ENCODE results near the gene C4BPA. TPM values are rescaled to one million over a fixed set of nuclear protein-coding genes. Genes with fewer than 3 reads are reported as not detected.

C4BPA gene
- polyA plus RNA-seq, 1 donor = 0.04 TPM

DNA sequence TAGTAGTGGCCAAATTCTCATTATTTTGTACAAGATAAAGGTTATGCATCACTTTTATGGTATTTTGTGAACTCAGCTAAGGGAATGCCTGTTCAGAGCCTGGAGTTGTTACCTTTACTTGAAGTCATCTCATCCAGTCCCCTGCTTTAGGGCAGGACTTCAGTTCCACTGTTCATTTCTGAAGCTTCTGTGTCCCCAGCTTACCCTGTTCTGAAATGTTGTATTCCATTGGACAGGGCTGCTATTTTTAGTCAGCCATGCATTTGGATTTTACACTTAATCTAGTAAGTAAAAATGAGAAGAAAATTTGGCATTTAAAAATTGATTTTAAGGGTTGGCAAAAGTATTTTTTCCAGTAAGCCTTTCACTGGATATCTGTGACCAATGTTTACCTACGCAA is 27.0 kb upstream of the C4BPA start:
- Histone ChIP-seq H3K36me3 (ENCODE audit: control insufficient read depth, insufficient read depth, low read length) (peaks cover 32% of the 10 kb centered on the region), H3K9me3 (ENCODE audit: control insufficient read depth, low read depth, low read length) (no peaks in the 10 kb centered on the region), H3K4me1 (ENCODE audit: control insufficient read depth, insufficient read depth, low read length) (no peaks in the 10 kb centered on the region), H3K4me3 (ENCODE audit: low read length) (no peak overlapping the region), H3K27me3 (ENCODE audit: control insufficient read depth, insufficient read depth, low read length) (no peaks in the 10 kb centered on the region), H3K27ac (ENCODE audit: low read length) (no peak overlapping the region)
- WGBS (ENCODE audit: insufficient coverage, low lambda C conversion rate) = 100% methylated on average over 1 of the region's 1 CpG
- DNase-seq = no peak

GRCh38 chr1:207077470-207078377 is 26.3 kb upstream of the C4BPA start:
- H3K9me3 ChIP-seq (ENCODE audit: control insufficient read depth, low read depth, low read length) = no peaks in the 10 kb centered on the region
- WGBS (ENCODE audit: insufficient coverage, low lambda C conversion rate) = 52% methylated on average over 2 of the region's 6 CpGs
- peak; percentile 76 to 83 for DNase-seq
- peaks cover 25% of the 10 kb centered on the region for H3K36me3 ChIP-seq (ENCODE audit: control insufficient read depth, insufficient read depth, low read length)
- no peak overlapping the region for H3K4me3 ChIP-seq (ENCODE audit: low read length)
- H3K27ac ChIP-seq (ENCODE audit: low read length) = no peak overlapping the region
- H3K4me1 ChIP-seq (ENCODE audit: control insufficient read depth, insufficient read depth, low read length) = no peaks in the 10 kb centered on the region
- H3K27me3 ChIP-seq (ENCODE audit: control insufficient read depth, insufficient read depth, low read length) = no peaks in the 10 kb centered on the region

- no peak for DNase-seq
- H3K4me3 ChIP-seq (ENCODE audit: low read length) = no peak overlapping the region
- H3K27ac ChIP-seq (ENCODE audit: low read length) = no peak overlapping the region
- no CpG with 5 or more reads among the region's 11 CpGs for WGBS (ENCODE audit: insufficient coverage, low lambda C conversion rate)
- H3K27me3 ChIP-seq (ENCODE audit: control insufficient read depth, insufficient read depth, low read length) = no peaks in the 10 kb centered on the region
- H3K4me1 ChIP-seq (ENCODE audit: control insufficient read depth, insufficient read depth, low read length) = no peaks in the 10 kb centered on the region
- no peaks in the 10 kb centered on the region for H3K9me3 ChIP-seq (ENCODE audit: control insufficient read depth, low read depth, low read length)
- H3K36me3 ChIP-seq (ENCODE audit: control insufficient read depth, insufficient read depth, low read length) = peaks cover 20% of the 10 kb centered on the region
These were observed 25.4 kb upstream of the C4BPA start for GRCh38 chr1:207078578-207079132.

DNA sequence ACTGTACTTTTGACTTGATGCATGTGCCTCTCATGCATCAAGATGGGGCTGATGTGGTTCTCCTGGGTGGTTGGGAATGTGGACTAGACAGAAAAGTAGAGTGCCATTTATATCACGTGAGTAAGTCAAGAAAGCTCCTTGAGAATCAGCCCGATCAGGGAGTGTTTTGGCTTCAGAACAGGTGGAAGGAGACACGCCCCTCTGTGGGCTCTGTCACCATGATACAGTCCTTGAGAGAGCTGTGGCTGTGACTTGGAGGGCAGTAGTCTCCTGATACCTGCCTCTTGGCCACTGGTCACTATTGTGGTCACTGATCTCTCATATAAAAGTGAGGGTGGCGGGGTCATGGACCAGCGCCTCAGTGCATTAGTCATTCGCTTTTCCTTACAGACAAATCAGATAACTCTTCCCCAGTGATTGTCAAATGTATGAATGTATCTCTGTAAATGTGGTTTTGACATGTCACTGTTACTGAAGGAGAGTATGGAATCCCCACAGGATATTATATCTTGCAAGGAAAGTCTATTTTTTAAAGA is 24.3 kb upstream of the C4BPA start:
- WGBS (ENCODE audit: insufficient coverage, low lambda C conversion rate) = 100% methylated on average over 1 of the region's 6 CpGs
- DNase-seq = no peak
- H3K4me3 ChIP-seq (ENCODE audit: low read length) = no peak overlapping the region
- no peaks in the 10 kb centered on the region for H3K4me1 ChIP-seq (ENCODE audit: control insufficient read depth, insufficient read depth, low read length)
- H3K9me3 ChIP-seq (ENCODE audit: control insufficient read depth, low read depth, low read length) = no peaks in the 10 kb centered on the region
- no peaks in the 10 kb centered on the region for H3K27me3 ChIP-seq (ENCODE audit: control insufficient read depth, insufficient read depth, low read length)
- H3K36me3 ChIP-seq (ENCODE audit: control insufficient read depth, insufficient read depth, low read length) = peaks cover 18% of the 10 kb centered on the region
- H3K27ac ChIP-seq (ENCODE audit: low read length) = no peak overlapping the region

- H3K4me3 ChIP-seq (ENCODE audit: low read length) = no peak overlapping the region
- H3K4me1 ChIP-seq (ENCODE audit: control insufficient read depth, insufficient read depth, low read length) = no peaks in the 10 kb centered on the region
- peaks cover 14% of the 10 kb centered on the region for H3K36me3 ChIP-seq (ENCODE audit: control insufficient read depth, insufficient read depth, low read length)
- DNase-seq = no peak
- no peaks in the 10 kb centered on the region for H3K9me3 ChIP-seq (ENCODE audit: control insufficient read depth, low read depth, low read length)
- no CpG with 5 or more reads among the region's 2 CpGs for WGBS (ENCODE audit: insufficient coverage, low lambda C conversion rate)
- H3K27me3 ChIP-seq (ENCODE audit: control insufficient read depth, insufficient read depth, low read length) = no peaks in the 10 kb centered on the region
- no peak overlapping the region for H3K27ac ChIP-seq (ENCODE audit: low read length)
These were observed 22.9 kb upstream of the C4BPA start for GRCh38 chr1:207081088-207081487.

- Histone ChIP-seq H3K4me3 (ENCODE audit: low read length) (no peak overlapping the region), H3K27me3 (ENCODE audit: control insufficient read depth, insufficient read depth, low read length) (no peaks in the 10 kb centered on the region), H3K4me1 (ENCODE audit: control insufficient read depth, insufficient read depth, low read length) (no peaks in the 10 kb centered on the region), H3K36me3 (ENCODE audit: control insufficient read depth, insufficient read depth, low read length) (peaks cover 14% of the 10 kb centered on the region), H3K27ac (ENCODE audit: low read length) (no peak overlapping the region), H3K9me3 (ENCODE audit: control insufficient read depth, low read depth, low read length) (no peaks in the 10 kb centered on the region)
- no peak for DNase-seq
- WGBS (ENCODE audit: insufficient coverage, low lambda C conversion rate) = no CpG with 5 or more reads among the region's 2 CpGs
These were observed 22.2 kb upstream of the C4BPA start for GRCh38 chr1:207081806-207082205.

- Histone ChIP-seq H3K27me3 (ENCODE audit: control insufficient read depth, insufficient read depth, low read length) (no peaks in the 10 kb centered on the region), H3K36me3 (ENCODE audit: control insufficient read depth, insufficient read depth, low read length) (peaks cover 7% of the 10 kb centered on the region), H3K27ac (ENCODE audit: low read length) (no peak overlapping the region), H3K4me3 (ENCODE audit: low read length) (no peak overlapping the region), H3K9me3 (ENCODE audit: control insufficient read depth, low read depth, low read length) (no peaks in the 10 kb centered on the region), H3K4me1 (ENCODE audit: control insufficient read depth, insufficient read depth, low read length) (peaks cover 6% of the 10 kb centered on the region)
- no peak for DNase-seq
- no CpG with 5 or more reads among the region's 2 CpGs for WGBS (ENCODE audit: insufficient coverage, low lambda C conversion rate)
These were observed 19.8 kb upstream of the C4BPA start for GRCh38 chr1:207084232-207084631.

GRCh38 chr1:207084701-207085180 is 19.3 kb upstream of the C4BPA start:
- H3K27me3 ChIP-seq (ENCODE audit: control insufficient read depth, insufficient read depth, low read length) = no peaks in the 10 kb centered on the region
- peak; percentile 57 to 62 for DNase-seq
- H3K4me1 ChIP-seq (ENCODE audit: control insufficient read depth, insufficient read depth, low read length) = peaks cover 6% of the 10 kb centered on the region
- H3K4me3 ChIP-seq (ENCODE audit: low read length) = no peak overlapping the region
- peaks cover 4% of the 10 kb centered on the region for H3K36me3 ChIP-seq (ENCODE audit: control insufficient read depth, insufficient read depth, low read length)
- no peaks in the 10 kb centered on the region for H3K9me3 ChIP-seq (ENCODE audit: control insufficient read depth, low read depth, low read length)
- H3K27ac ChIP-seq (ENCODE audit: low read length) = no peak overlapping the region
- WGBS (ENCODE audit: insufficient coverage, low lambda C conversion rate) = no CpG with 5 or more reads among the region's 8 CpGs

GRCh38 chr1:207085887-207086286 is 18.1 kb upstream of the C4BPA start:
- WGBS (ENCODE audit: insufficient coverage, low lambda C conversion rate) = 80% methylated on average over 2 of the region's 3 CpGs
- H3K9me3 ChIP-seq (ENCODE audit: control insufficient read depth, low read depth, low read length) = no peaks in the 10 kb centered on the region
- H3K27me3 ChIP-seq (ENCODE audit: control insufficient read depth, insufficient read depth, low read length) = no peaks in the 10 kb centered on the region
- H3K4me1 ChIP-seq (ENCODE audit: control insufficient read depth, insufficient read depth, low read length) = peaks cover 6% of the 10 kb centered on the region
- H3K4me3 ChIP-seq (ENCODE audit: low read length) = no peak overlapping the region
- no peak overlapping the region for H3K27ac ChIP-seq (ENCODE audit: low read length)
- no peak for DNase-seq
- no peaks in the 10 kb centered on the region for H3K36me3 ChIP-seq (ENCODE audit: control insufficient read depth, insufficient read depth, low read length)

DNA sequence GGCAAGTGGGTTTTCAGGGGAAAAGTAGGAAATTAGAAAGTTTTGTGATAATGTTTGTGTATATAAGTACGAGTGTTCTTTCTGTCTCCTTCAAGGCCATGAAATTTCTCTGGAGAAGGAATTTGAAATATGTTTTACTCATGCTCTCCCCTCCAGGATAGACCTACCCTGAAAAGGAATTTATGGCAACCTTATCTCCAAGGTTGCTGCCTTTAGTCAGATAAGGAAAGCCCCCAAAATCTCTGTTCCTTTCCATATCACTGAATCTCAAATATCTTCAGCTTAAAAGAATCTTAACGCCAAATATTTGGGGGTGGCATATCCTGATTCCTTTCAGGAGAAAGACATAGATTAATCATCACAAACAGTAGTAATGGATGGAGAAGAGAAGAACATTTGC is 15.9 kb upstream of the C4BPA start:
- H3K4me3 ChIP-seq (ENCODE audit: low read length) = no peak overlapping the region
- H3K4me1 ChIP-seq (ENCODE audit: control insufficient read depth, insufficient read depth, low read length) = peaks cover 6% of the 10 kb centered on the region
- 0% methylated on average over 1 of the region's 2 CpGs for WGBS (ENCODE audit: insufficient coverage, low lambda C conversion rate)
- H3K36me3 ChIP-seq (ENCODE audit: control insufficient read depth, insufficient read depth, low read length) = no peaks in the 10 kb centered on the region
- peak overlapping the region; percentile 4 for H3K27ac ChIP-seq (ENCODE audit: low read length)
- H3K27me3 ChIP-seq (ENCODE audit: control insufficient read depth, insufficient read depth, low read length) = no peaks in the 10 kb centered on the region
- H3K9me3 ChIP-seq (ENCODE audit: control insufficient read depth, low read depth, low read length) = no peaks in the 10 kb centered on the region
- no peak for DNase-seq

Measured in large intestine (tissue), 3 donors.